ENCODE results near the gene CEP126.

The CEP126 gene

GRCh38 chr11:102004220-102004619 lies 89.4 kb downstream of the CEP126 start:
- no peaks in the 10 kb centered on the region for H3K9me2 ChIP-seq (replicated peaks; ENCODE audit: insufficient read depth, low read length)
- no peak overlapping the region for H3K4me3 ChIP-seq (ENCODE audit: low read length)
- H4K20me1 ChIP-seq (ENCODE audit: insufficient read depth, low read length): no peaks in the 10 kb centered on the region
- H3K27me3 ChIP-seq (replicated peaks; ENCODE audit: insufficient read depth, low read length): no peaks in the 10 kb centered on the region
- H2AFZ ChIP-seq (ENCODE audit: low read length): no peak overlapping the region
- DNase-seq: peak; percentile 82
- H3K36me3 ChIP-seq (replicated peaks; ENCODE audit: insufficient read depth, low read length): no peaks in the 10 kb centered on the region
- no peaks in the 10 kb centered on the region for H3K9me3 ChIP-seq (replicated peaks; ENCODE audit: insufficient read depth, low read length)
- H3K27ac ChIP-seq (ENCODE audit: low read length): no peak overlapping the region; the same call in 1 of the 2 replicates
- TF ChIP-seq CTCF (IDR thresholded peaks at IDR 0.05; ENCODE audit: low read length) (no peak), EZH2phosphoT487 (IDR thresholded peaks at IDR 0.05; ENCODE audit: low read length) (no peak), EZH2 (optimal IDR thresholded peaks at IDR 0.05; ENCODE audit: low read depth, low read length) (no peak)
- no peaks in the 10 kb centered on the region for H3F3A ChIP-seq (ENCODE audit: insufficient read depth, low read length)
- H3K79me2 ChIP-seq (ENCODE audit: low read length): no peaks in the 10 kb centered on the region
- no peak overlapping the region for H3K9ac ChIP-seq (ENCODE audit: low read length)
- H3K4me1 ChIP-seq (ENCODE audit: low read length): peaks cover 12% of the 10 kb centered on the region
- peak overlapping the region; percentile 9; the same call in 1 of the 2 replicates for H3K4me2 ChIP-seq (ENCODE audit: low read depth, low read length)

GRCh38 chr11:102005306-102005705 lies 90.5 kb downstream of the CEP126 start:
- DNase-seq: no peak
- Histone ChIP-seq H3K4me2 (ENCODE audit: low read depth, low read length) (no peak overlapping the region), H3K4me1 (ENCODE audit: low read length) (peaks cover 12% of the 10 kb centered on the region), H3K9me3 (replicated peaks; ENCODE audit: insufficient read depth, low read length) (no peaks in the 10 kb centered on the region), H4K20me1 (ENCODE audit: insufficient read depth, low read length) (no peaks in the 10 kb centered on the region), H3K9me2 (replicated peaks; ENCODE audit: insufficient read depth, low read length) (no peaks in the 10 kb centered on the region), H3K4me3 (ENCODE audit: low read length) (no peak overlapping the region), H3K36me3 (replicated peaks; ENCODE audit: insufficient read depth, low read length) (no peaks in the 10 kb centered on the region), H3F3A (ENCODE audit: insufficient read depth, low read length) (no peaks in the 10 kb centered on the region), H3K27ac (ENCODE audit: low read length) (no peak overlapping the region), H3K27me3 (replicated peaks; ENCODE audit: insufficient read depth, low read length) (no peaks in the 10 kb centered on the region), H2AFZ (ENCODE audit: low read length) (no peak overlapping the region), H3K79me2 (ENCODE audit: low read length) (no peaks in the 10 kb centered on the region), H3K9ac (ENCODE audit: low read length) (no peak overlapping the region)
- TF ChIP-seq EZH2 (optimal IDR thresholded peaks at IDR 0.05; ENCODE audit: low read depth, low read length): no peak
- no peak for TF ChIP-seq EZH2phosphoT487 (IDR thresholded peaks at IDR 0.05; ENCODE audit: low read length)
- TF ChIP-seq CTCF (IDR thresholded peaks at IDR 0.05; ENCODE audit: low read length): no peak

GRCh38 chr11:102006835-102007566 lies 92.2 kb downstream of the CEP126 start:
- Histone ChIP-seq H3K9me2 (replicated peaks; ENCODE audit: insufficient read depth, low read length) (no peaks in the 10 kb centered on the region), H3K4me2 (ENCODE audit: low read depth, low read length) (no peak overlapping the region), H3K27me3 (replicated peaks; ENCODE audit: insufficient read depth, low read length) (no peaks in the 10 kb centered on the region), H3K9me3 (replicated peaks; ENCODE audit: insufficient read depth, low read length) (no peaks in the 10 kb centered on the region), H3K36me3 (replicated peaks; ENCODE audit: insufficient read depth, low read length) (no peaks in the 10 kb centered on the region), H3K9ac (ENCODE audit: low read length) (no peak overlapping the region), H3F3A (ENCODE audit: insufficient read depth, low read length) (no peaks in the 10 kb centered on the region), H3K27ac (ENCODE audit: low read length) (no peak overlapping the region), H4K20me1 (ENCODE audit: insufficient read depth, low read length) (no peaks in the 10 kb centered on the region), H3K4me1 (ENCODE audit: low read length) (peaks cover 12% of the 10 kb centered on the region), H3K79me2 (ENCODE audit: low read length) (no peaks in the 10 kb centered on the region), H2AFZ (ENCODE audit: low read length) (no peak overlapping the region), H3K4me3 (ENCODE audit: low read length) (no peak overlapping the region)
- TF ChIP-seq CTCF (IDR thresholded peaks at IDR 0.05; ENCODE audit: low read length): no peak
- no peak for TF ChIP-seq EZH2 (optimal IDR thresholded peaks at IDR 0.05; ENCODE audit: low read depth, low read length)
- TF ChIP-seq EZH2phosphoT487 (IDR thresholded peaks at IDR 0.05; ENCODE audit: low read length): no peak
- no peak for DNase-seq

Measured in MM.1S (cell line).